GM12878 (cell line): ENCODE measurements around the gene TTLL13. TPM values are rescaled to one million over a fixed set of nuclear protein-coding genes. Genes with fewer than 3 reads are reported as not detected.
A peak's percentile ranks its signal among the peaks of the same experiment; 100 is the strongest.

ENCODE experiments used
- BMI1 ChIP-seq: fragments of 450-650 bp; IDR thresholded peaks from 2 replicates; pipeline ENCODE4 v1.6.1; 2016; ENCODE audit warnings: mild to moderate bottlenecking, moderate library complexity, borderline replicate concordance
- CBX5 ChIP-seq: sonication (generic); IDR thresholded peaks from 2 replicates; pipeline ENCODE4 v1.6.1; 2016; ENCODE audit warnings: low read depth, moderate library complexity, mild to moderate bottlenecking, inconsistent platforms
- CHD2 ChIP-seq: IDR thresholded peaks from 2 replicates; pipeline ENCODE4 v1.6.1; 2011; ENCODE audit warnings: low read depth, low read length, improper control_type of control experiment, borderline replicate concordance
- CREM ChIP-seq: IDR thresholded peaks from 2 replicates; pipeline ENCODE4 v1.6.1; 2014; ENCODE audit warnings: antibody characterized with exemption, low read depth
- FOS ChIP-seq: IDR thresholded peaks from 3 replicates; pipeline ENCODE4 v1.6.1; 2011; ENCODE audit warnings: borderline replicate concordance; ENCODE audit not compliant: insufficient read length; ENCODE audit errors: extremely low read depth
- FOXM1 ChIP-seq: IDR thresholded peaks from 2 replicates; pipeline ENCODE4 v1.6.1; 2012; ENCODE audit warnings: low read depth, mild to moderate bottlenecking, inconsistent platforms, low read length, moderate library complexity
- HDAC6 ChIP-seq: fragments of 200-600 bp; sonication (generic); IDR thresholded peaks from one replicate; pipeline ENCODE4 v1.8.0; 2017; ENCODE audit warnings: antibody characterized with exemption; ENCODE audit not compliant: unreplicated experiment
- HSF1 ChIP-seq: fragments of 150-350 bp; IDR thresholded peaks from 2 replicates; pipeline ENCODE4 v1.6.1; 2014; ENCODE audit warnings: mild to moderate bottlenecking, low read depth, low read length
- IRF3 ChIP-seq: fragments of 450-650 bp; IDR thresholded peaks from 2 replicates; pipeline ENCODE4 v1.6.1; 2014; ENCODE audit warnings: mild to moderate bottlenecking
- JUNB ChIP-seq: IDR thresholded peaks from 2 replicates; pipeline ENCODE4 v1.6.1; 2016; ENCODE audit warnings: antibody characterized with exemption, mild to moderate bottlenecking
- KAT2A ChIP-seq: conservative IDR thresholded peaks from 2 replicates; pipeline ENCODE4 v1.6.1; 2011; ENCODE audit warnings: low read depth, low read length; ENCODE audit not compliant: control insufficient read depth
- MTA3 ChIP-seq: IDR thresholded peaks from 2 replicates; pipeline ENCODE4 v1.6.1; 2012; ENCODE audit warnings: low read length, inconsistent platforms, borderline replicate concordance
- MYC ChIP-seq: IDR thresholded peaks from 2 replicates; pipeline ENCODE4 v1.6.1; 2011; ENCODE audit warnings: mild to moderate bottlenecking, low read length, moderate library complexity, inconsistent platforms; ENCODE audit not compliant: insufficient read depth, insufficient replicate concordance, insufficient read length, severe bottlenecking
- NBN ChIP-seq: fragments of 450-650 bp; IDR thresholded peaks from 2 replicates; pipeline ENCODE4 v1.6.1; 2016
- PBX3 ChIP-seq: IDR thresholded peaks from 2 replicates; pipeline ENCODE4 v1.6.1; 2011; ENCODE audit warnings: mild to moderate bottlenecking, low read depth, low read length, moderate library complexity; ENCODE audit not compliant: insufficient replicate concordance
- POLR2A ChIP-seq: IDR thresholded peaks from 2 replicates; pipeline ENCODE4 v1.6.1; 2011; ENCODE audit warnings: low read depth, mild to moderate bottlenecking, low read length
- POLR2AphosphoS5 ChIP-seq: IDR thresholded peaks from 2 replicates; pipeline ENCODE4 v1.6.1; 2011; ENCODE audit warnings: mild to moderate bottlenecking, low read length, inconsistent platforms
- RUNX3 ChIP-seq: IDR thresholded peaks from 2 replicates; pipeline ENCODE4 v1.6.1; 2012; ENCODE audit warnings: low read length, inconsistent platforms
- SKIL ChIP-seq: fragments of 450-650 bp; IDR thresholded peaks from 2 replicates; pipeline ENCODE4 v1.6.1; 2017; ENCODE audit warnings: mild to moderate bottlenecking, low read depth, inconsistent platforms; ENCODE audit not compliant: poor library complexity, severe bottlenecking
- TAF1 ChIP-seq: IDR thresholded peaks from 2 replicates; pipeline ENCODE4 v1.6.1; 2011; ENCODE audit warnings: mild to moderate bottlenecking, low read depth, low read length, borderline replicate concordance
- ZBTB4 ChIP-seq: fragments of 450-650 bp; formaldehyde crosslinking; IDR thresholded peaks from 2 replicates; pipeline ENCODE4 v1.4.0; 2022; ENCODE audit warnings: mild to moderate bottlenecking, moderate library complexity
- ZNF24 ChIP-seq: fragments of 450-650 bp; IDR thresholded peaks from 2 replicates; pipeline ENCODE4 v1.6.1; 2017; ENCODE audit warnings: antibody characterized with exemption, mild to moderate bottlenecking
- polyA plus RNA-seq, 11 experiments: library from polyadenylated mRNA; depleted of rRNA in 4 of 11; unstranded in 6 of 11; stranded (reverse) in 5 of 11; fragments of >200 nt; fragmentation: Nextera tagmentation in 4 of 11; fragmentation: Illumina TruSeq in 1 of 11; extraction: Ambion mirVana in 4 of 11; extraction: Trizol in 1 of 11; gene quantifications; 1 replicate in 1 of 11; 2 replicates in 10 of 11; pipeline versions ENCODE4 v1.2.1 to v1.2.3, GENCODE V29; 2011 to 2016; ENCODE audit warnings: inconsistent platforms in 2 of 11, missing spikeins in 2 of 11, low read depth in 1 of 11
- total RNA-seq, 4 experiments: library from RNA; depleted of rRNA in 3 of 4; stranded (reverse); fragments of >200 nt in 3 of 4; fragmentation: Illumina TruSeq in 1 of 4; extraction: Trizol in 1 of 4; gene quantifications; 2 replicates each; pipeline versions ENCODE4 v1.2.1 to v1.2.3, GENCODE V29; 2013 to 2021

TTLL13 gene
- total and polyA plus RNA-seq, 10 of the 15 experiments (the other 5 are each of a cell fraction or from before 2014, with no cell fraction given), result 0.03 to 0.32 (median 0.13) TPM; not detected in 1

GRCh38 chr15:90233387-90234095 lies 15.8 kb upstream of the TTLL13 start, which contains the start of gene CIB1 (continued):
- no peak for TF ChIP-seq IRF3
- TF ChIP-seq ZNF24, result no peak
- no peak for TF ChIP-seq SKIL
- no peak for TF ChIP-seq FOS
- TF ChIP-seq TAF1, result no peak
- TF ChIP-seq ZBTB4, result no peak
- TF ChIP-seq BMI1, result peak; percentile 85; the same call in 1 of the 2 replicates
- no peak for TF ChIP-seq MTA3
- TF ChIP-seq CREM, result peak; percentile 70
- peak; percentile 82 for TF ChIP-seq POLR2AphosphoS5
- TF ChIP-seq FOXM1, result no peak
- TF ChIP-seq KAT2A, result no peak
- TF ChIP-seq RUNX3, result 0 out of 2 replicates have a peak, but pooled peaks have one; percentile 6
- TF ChIP-seq HDAC6, result no peak
- TF ChIP-seq HSF1, result no peak
- peak; percentile 89 for TF ChIP-seq POLR2A
- TF ChIP-seq JUNB, result no peak
- no peak for TF ChIP-seq CBX5
- no peak for TF ChIP-seq MYC
- TF ChIP-seq CHD2, result 0 out of 2 replicates have a peak, but pooled peaks have one; percentile 27
- TF ChIP-seq PBX3, result no peak
- TF ChIP-seq NBN, result no peak
